GM12878 (cell line): ENCODE measurements around the gene KBTBD4. TPM values are rescaled to one million over a fixed set of nuclear protein-coding genes. Genes with fewer than 3 reads are reported as not detected.

Experiments used
- ATAC-seq: fragments of 200-7000 bp; cut with Tn5 transposase; 3 replicates; pipeline ENCODE4 v1.9.1; 2020; ENCODE audit warnings: mild to moderate bottlenecking, moderate library complexity
- BruUV-seq: library from RNA; stranded (reverse); fragments of 400-500 nt; replicated peaks from 2 replicates; lab custom pipeline; 2021; lab: Mats Ljungman, UMichigan
- CTCF ChIA-PET: fragments of 300-600 bp; sonication (Branson Sonifier 250); formaldehyde crosslinking; extraction: SDS; loops from one replicate; lab custom pipeline; 2021; ENCODE audit warnings: inconsistent platforms; lab: Yijun Ruan, JAX
- POLR2A ChIA-PET: fragments of 350-600 bp; formaldehyde crosslinking; extraction: SDS; loops from one replicate; lab custom pipeline; 2021; ENCODE audit warnings: inconsistent platforms; lab: Charles Lee
- RAD21 ChIA-PET: fragments of 300-600 bp; sonication (Branson Sonifier 250); formaldehyde crosslinking; loops from one replicate; lab custom pipeline; 2023; ENCODE audit warnings: antibody characterized with exemption; ENCODE audit not compliant: unreplicated experiment; lab: Charles Lee
- SMC1A ChIA-PET: fragments of 300-600 bp; sonication (Branson Sonifier 250); formaldehyde crosslinking; loops from one replicate; lab custom pipeline; 2023; ENCODE audit not compliant: unreplicated experiment, uncharacterized antibody; lab: Charles Lee
- DNase-seq: peaks from one replicate; pipeline ENCODE4 v3.0.0-alpha.2; 2011; ENCODE audit warnings: low read depth, low spot score
- FAIRE-seq: peaks from 3 replicates; lab custom pipeline; 2011; peaks lifted over from hg19 to GRCh38; lab: Jason Lieb, UNC
- H2AFZ ChIP-seq: 2 replicates; pipeline ENCODE4 v1.6.0; 2011; ENCODE audit warnings: low read depth, low read length, control low read depth; ENCODE audit not compliant: control insufficient read depth
- H3K27ac ChIP-seq: 2 replicates; pipeline ENCODE4 v1.5.1; 2011; ENCODE audit warnings: control low read depth; ENCODE audit not compliant: control insufficient read depth, insufficient read depth
- H3K27me3 ChIP-seq, 2 experiments: replicated peaks in 1 of 2; 2 replicates each; pipeline versions ENCODE4 v1.6.0 to v1.6.1; 2011; ENCODE audit warnings: low read length in 1 of 2; ENCODE audit not compliant: control insufficient read depth in 2 of 2, insufficient read depth in 2 of 2
- H3K36me3 ChIP-seq, 2 experiments: 2 replicates each; pipeline ENCODE4 v1.5.1; 2011; ENCODE audit warnings: low read length in 1 of 2; ENCODE audit not compliant: control insufficient read depth in 2 of 2, insufficient read depth in 2 of 2
- H3K4me1 ChIP-seq: 2 replicates; pipeline ENCODE4 v1.6.1; 2011; ENCODE audit warnings: mild to moderate bottlenecking, low read length, moderate library complexity, mixed read lengths; ENCODE audit not compliant: control insufficient read depth, insufficient read depth
- H3K4me2 ChIP-seq: 2 replicates; pipeline ENCODE4 v1.6.0; 2011; ENCODE audit warnings: control low read depth; ENCODE audit not compliant: control insufficient read depth, insufficient read depth
- H3K4me3 ChIP-seq: fragments of 200-600 bp; sonication (generic); 2 replicates; pipeline ENCODE4 v1.5.1; 2016
- H3K79me2 ChIP-seq: 2 replicates; pipeline ENCODE4 v1.6.0; 2011; ENCODE audit warnings: low read length; ENCODE audit not compliant: control insufficient read depth, insufficient read depth
- H3K9ac ChIP-seq: 2 replicates; pipeline ENCODE4 v1.8.0; 2011; ENCODE audit warnings: low read length, control low read depth, mixed read lengths; ENCODE audit not compliant: control insufficient read depth, insufficient read depth
- H3K9me3 ChIP-seq: replicated peaks from 3 replicates; pipeline ENCODE4 v1.5.1; 2011; ENCODE audit warnings: mild to moderate bottlenecking, low read length; ENCODE audit not compliant: control insufficient read depth, insufficient read depth
- H4K20me1 ChIP-seq: 2 replicates; pipeline ENCODE4 v1.6.0; 2011; ENCODE audit not compliant: control insufficient read depth, insufficient read depth
- ASH2L ChIP-seq: fragments of 300-600, 200-600 bp; sonication (generic); IDR thresholded peaks from 2 replicates; pipeline ENCODE4 v1.6.1; 2017; ENCODE audit warnings: low read depth, mild to moderate bottlenecking, borderline replicate concordance
- BHLHE40 ChIP-seq, 2 experiments: fragments of 450-650 bp in 1 of 2; IDR thresholded peaks; 2 replicates each; pipeline ENCODE4 v1.6.1; 2011 to 2017; ENCODE audit warnings: low read depth in 2 of 2, borderline replicate concordance in 1 of 2, improper control_type of control experiment in 1 of 2, low read length in 1 of 2, mild to moderate bottlenecking in 1 of 2
- CREB1 ChIP-seq: IDR thresholded peaks from 2 replicates; pipeline ENCODE4 v1.6.1; 2012; ENCODE audit warnings: low read depth, mild to moderate bottlenecking, inconsistent platforms
- CTCF ChIP-seq, 3 experiments: IDR thresholded peaks in 2 of 3; conservative IDR thresholded peaks in 1 of 3; 2 replicates each; pipeline ENCODE4 v1.5.1; 2011; ENCODE audit warnings: low read depth in 3 of 3, low read length in 3 of 3, mild to moderate bottlenecking in 3 of 3, control low read depth in 2 of 3, moderate library complexity in 2 of 3, inconsistent platforms in 1 of 3, mixed read lengths in 1 of 3; ENCODE audit not compliant: control insufficient read depth in 2 of 3, insufficient read depth in 1 of 3; ENCODE audit errors: extremely low read depth in 1 of 3
- JUNB ChIP-seq: IDR thresholded peaks from 2 replicates; pipeline ENCODE4 v1.6.1; 2016; ENCODE audit warnings: antibody characterized with exemption, mild to moderate bottlenecking
- MXI1 ChIP-seq: fragments of 150-350 bp; IDR thresholded peaks from 2 replicates; pipeline ENCODE4 v1.6.1; 2011; ENCODE audit warnings: low read depth, mild to moderate bottlenecking, inconsistent platforms, low read length, improper control_type of control experiment
- NFIC ChIP-seq: IDR thresholded peaks from 2 replicates; pipeline ENCODE4 v1.6.1; 2012; ENCODE audit warnings: low read depth, mild to moderate bottlenecking, inconsistent platforms, low read length, moderate library complexity
- NFXL1 ChIP-seq: fragments of 450-650 bp; IDR thresholded peaks from 2 replicates; pipeline ENCODE4 v1.6.1; 2017; ENCODE audit warnings: antibody characterized with exemption, mild to moderate bottlenecking, borderline replicate concordance
- RAD21 ChIP-seq: IDR thresholded peaks from 2 replicates; pipeline ENCODE4 v1.6.1; 2011; ENCODE audit warnings: mild to moderate bottlenecking, low read depth, low read length, moderate library complexity; ENCODE audit not compliant: insufficient read depth
- RB1 ChIP-seq: fragments of 450-650 bp; formaldehyde crosslinking; IDR thresholded peaks from 2 replicates; pipeline ENCODE4 v1.6.1; 2017; ENCODE audit warnings: mild to moderate bottlenecking, borderline replicate concordance
- SKIL ChIP-seq: fragments of 450-650 bp; IDR thresholded peaks from 2 replicates; pipeline ENCODE4 v1.6.1; 2017; ENCODE audit warnings: mild to moderate bottlenecking, low read depth, inconsistent platforms; ENCODE audit not compliant: poor library complexity, severe bottlenecking
- SMC3 ChIP-seq: IDR thresholded peaks from 2 replicates; pipeline ENCODE4 v1.6.1; 2011; ENCODE audit warnings: low read length, improper control_type of control experiment, borderline replicate concordance
- YY1 ChIP-seq: IDR thresholded peaks from 2 replicates; pipeline ENCODE4 v1.6.1; 2011; ENCODE audit warnings: low read depth, mild to moderate bottlenecking, low read length
- WGBS: methylation state at CpG from one replicate; pipeline ENCODE4 v1.1.6; 2016; ENCODE audit warnings: low lambda C conversion rate; ENCODE audit not compliant: insufficient replicate concordance, insufficient coverage; ENCODE audit errors: missing lambda C conversion rate; 5-methylcytosine and 5-hydroxymethylcytosine counted together
- in situ Hi-C: fragments of 300-500 bp; cut with MboI; formaldehyde crosslinking; loops from 9 replicates; pipeline ENCODE4 v1.14.3; 2018; ENCODE audit warnings: mixed read lengths
- intact Hi-C: fragments of 100-400 bp; cut with micrococcal nuclease; formaldehyde crosslinking; loops from one replicate; pipeline ENCODE4 v1.14.2; 2022; ENCODE audit not compliant: unreplicated experiment
- polyA plus RNA-seq, 11 experiments: library from polyadenylated mRNA; depleted of rRNA in 4 of 11; unstranded in 6 of 11; stranded (reverse) in 5 of 11; fragments of >200 nt; fragmentation: Nextera tagmentation in 4 of 11; fragmentation: Illumina TruSeq in 1 of 11; extraction: Ambion mirVana in 4 of 11; extraction: Trizol in 1 of 11; gene quantifications; 1 replicate in 1 of 11; 2 replicates in 10 of 11; pipeline versions ENCODE4 v1.2.1 to v1.2.3, GENCODE V29; 2011 to 2016; ENCODE audit warnings: inconsistent platforms in 2 of 11, missing spikeins in 2 of 11, low read depth in 1 of 11
- total RNA-seq, 4 experiments: library from RNA; depleted of rRNA in 3 of 4; stranded (reverse); fragments of >200 nt in 3 of 4; fragmentation: Illumina TruSeq in 1 of 4; extraction: Trizol in 1 of 4; gene quantifications; 2 replicates each; pipeline versions ENCODE4 v1.2.1 to v1.2.3, GENCODE V29; 2013 to 2021
- TF ChIP-seq, protein P1 (sequence below): fragments of 450-650 bp; IDR thresholded peaks from 2 replicates; pipeline ENCODE4 v1.6.1; 2014; ENCODE audit warnings: mild to moderate bottlenecking

Gene KBTBD4
- total and polyA plus RNA-seq, 10 of the 15 experiments (the other 5 are each of a cell fraction or from before 2014, with no cell fraction given): 18.4 to 46.4 (median 25.7) TPM

DNA sequence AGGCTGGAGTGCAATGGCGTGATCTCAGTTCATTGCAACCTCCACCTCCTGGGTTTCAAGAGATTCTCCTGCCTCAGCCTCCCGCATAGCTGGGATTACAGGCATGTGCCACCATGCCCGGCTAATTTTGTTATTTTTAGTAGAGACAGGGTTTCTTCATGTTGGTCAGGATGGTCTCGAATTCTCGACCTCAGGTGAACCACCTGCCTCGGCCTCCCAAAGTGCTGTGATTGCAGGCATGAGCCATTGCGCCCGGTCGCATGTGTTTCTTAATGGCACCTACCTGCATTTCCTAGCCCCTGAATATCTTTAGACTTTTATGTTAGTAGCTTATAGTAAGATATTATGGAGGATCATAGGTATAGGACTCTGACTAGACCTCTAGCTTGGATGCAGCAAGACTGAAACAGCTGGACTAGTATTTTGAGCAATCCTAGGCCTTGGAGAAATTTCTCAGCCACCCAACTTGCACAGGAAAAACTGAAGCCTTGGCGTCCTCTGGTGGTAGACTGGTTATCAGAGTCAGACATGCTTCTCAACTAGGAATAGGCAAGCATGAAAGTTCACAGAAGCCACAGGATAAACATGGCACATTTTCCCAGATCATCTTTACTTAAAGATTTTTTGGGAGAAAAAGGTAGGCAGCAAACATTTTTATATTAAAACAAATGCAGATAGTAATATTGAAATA lies 38.1 kb upstream of the KBTBD4 start:
- intact Hi-C loops: no loop called here
- no peaks in the 10 kb centered on the region for H4K20me1 ChIP-seq
- no peak for DNase-seq
- TF ChIP-seq JUNB (no peak), RB1 (no peak), CREB1 (0 out of 2 replicates have a peak, but pooled peaks have one; percentile 24), BHLHE40 (IDR thresholded peaks at IDR 0.05; ENCODE audit: borderline replicate concordance in 1 of 2, low read depth in 2 of 2, low read length in 1 of 2) (no peak), CTCF (IDR thresholded peaks at IDR 0.05 in 2 of 3, conservative IDR thresholded peaks at IDR 0.05 in 1 of 3; ENCODE audit: control insufficient read depth in 2 of 3, extremely low read depth in 1 of 3, insufficient read depth in 1 of 3, low read depth in 3 of 3, low read length in 3 of 3) (peak; percentile 77 to 89 (median 77)), NFIC (no peak), SMC3 (peak; percentile 59; the same call in 1 of the 2 replicates), SKIL (peak; percentile 26), RAD21 (peak; percentile 94), YY1 (peak; percentile 66), NFXL1 (no peak), ASH2L (no peak), MXI1 (no peak)
- TF ChIP-seq, protein P1, sequence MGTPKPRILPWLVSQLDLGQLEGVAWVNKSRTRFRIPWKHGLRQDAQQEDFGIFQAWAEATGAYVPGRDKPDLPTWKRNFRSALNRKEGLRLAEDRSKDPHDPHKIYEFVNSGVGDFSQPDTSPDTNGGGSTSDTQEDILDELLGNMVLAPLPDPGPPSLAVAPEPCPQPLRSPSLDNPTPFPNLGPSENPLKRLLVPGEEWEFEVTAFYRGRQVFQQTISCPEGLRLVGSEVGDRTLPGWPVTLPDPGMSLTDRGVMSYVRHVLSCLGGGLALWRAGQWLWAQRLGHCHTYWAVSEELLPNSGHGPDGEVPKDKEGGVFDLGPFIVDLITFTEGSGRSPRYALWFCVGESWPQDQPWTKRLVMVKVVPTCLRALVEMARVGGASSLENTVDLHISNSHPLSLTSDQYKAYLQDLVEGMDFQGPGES: no peak

More for the DNA sequence above, 38.1 kb upstream of the KBTBD4 start:
- ChIA-PET SMC1A (interaction anchor here (0.6 to 1.7 kb wide), 7 partner anchors 38 to 242 kb away, joined by 3 to 6 read pairs (median 3); partner anchors contain the start of genes KBTBD4 and NDUFS3), RAD21 (interaction anchor here (0.7 to 1.8 kb wide), 4 partner anchors 10 to 162 kb away, joined by 3 to 5 read pairs (median 4); partner anchors contain the start of genes KBTBD4 and NDUFS3), POLR2A (no interaction called here), CTCF (interaction anchor here (0.6 to 2.6 kb wide), 17 partner anchors 9 to 466 kb away, joined by 3 to 13 read pairs (median 4); partner anchors contain the start of gene KBTBD4)
- BruUV-seq: no TSS peak
- ATAC-seq (peak; percentile 78), FAIRE-seq (peak; percentile 41)
- no peak overlapping the region for H3K4me2 ChIP-seq
- peaks cover under 1 to 21% of the 10 kb centered on the region in 2 experiments; a peak in 3 of 4 replicates for H3K36me3 ChIP-seq
- WGBS: 89% methylated on average over 10 of the region's 10 CpGs
- H3K79me2 ChIP-seq: no peaks in the 10 kb centered on the region
- H3K4me1 ChIP-seq: peaks cover 13% of the 10 kb centered on the region; the same call in 1 of the 2 replicates
- no peak overlapping the region for H3K4me3 ChIP-seq
- in situ Hi-C loops: no loop called here
- no peak overlapping the region for H3K9ac ChIP-seq
- no peak overlapping the region for H2AFZ ChIP-seq
- H3K27ac ChIP-seq: no peak overlapping the region
- no peaks in the 10 kb centered on the region for H3K9me3 ChIP-seq
- no peaks in the 10 kb centered on the region for H3K27me3 ChIP-seq
